Right lung (tissue), 5 donors: ENCODE results near the gene MEAK7. TPM values are rescaled to one million over a fixed set of nuclear protein-coding genes. Genes with fewer than 3 reads are reported as not detected.

Experiments used
- DNase-seq, 2 donors: peaks; one replicate each; pipeline ENCODE4 v3.0.0-alpha.2; 2013
- polyA plus RNA-seq, 5 donors: library from polyadenylated mRNA; unstranded; fragments of 120-200 nt; gene quantifications; one replicate each; pipeline versions ENCODE4 v1.2.1 to v1.2.3, GENCODE V29; 2013; ENCODE audit warnings: inconsistent platforms in 1 of 5, low replicate concordance in 1 of 5; ENCODE audit not compliant: insufficient read length in 5 of 5, insufficient read depth in 1 of 5

The MEAK7 gene
- polyA plus RNA-seq, 5 donors, result 17.2 to 22.5 (median 18.2) TPM

- DNase-seq, result no peak
Observed at GRCh38 chr16:84471316-84471715, 33.1 kb downstream of the MEAK7 start.

DNA sequence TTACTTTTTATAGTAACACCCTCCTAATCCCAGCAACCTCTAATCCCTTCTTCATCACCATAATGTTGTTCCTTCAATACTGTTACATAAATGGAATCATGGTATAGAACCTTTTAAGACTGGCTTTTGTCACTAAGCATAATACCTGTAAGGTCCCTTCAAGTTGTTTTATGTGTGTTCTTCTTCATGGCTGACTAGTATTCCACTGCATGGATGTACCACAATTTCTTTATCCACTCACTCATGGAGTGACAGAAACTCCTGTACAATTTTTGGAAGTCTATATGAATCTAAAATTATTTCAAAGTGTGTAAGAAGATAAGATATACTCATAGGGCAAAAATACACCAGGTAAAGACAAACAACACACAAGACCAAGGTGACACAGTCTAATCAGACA, 36.8 kb downstream of the MEAK7 start:
- no peak for DNase-seq

GRCh38 chr16:84467256-84467655, 37.2 kb downstream of the MEAK7 start:
- DNase-seq, result no peak

- DNase-seq, result no peak
Observed at GRCh38 chr16:84466692-84467091, 37.8 kb downstream of the MEAK7 start.

DNA sequence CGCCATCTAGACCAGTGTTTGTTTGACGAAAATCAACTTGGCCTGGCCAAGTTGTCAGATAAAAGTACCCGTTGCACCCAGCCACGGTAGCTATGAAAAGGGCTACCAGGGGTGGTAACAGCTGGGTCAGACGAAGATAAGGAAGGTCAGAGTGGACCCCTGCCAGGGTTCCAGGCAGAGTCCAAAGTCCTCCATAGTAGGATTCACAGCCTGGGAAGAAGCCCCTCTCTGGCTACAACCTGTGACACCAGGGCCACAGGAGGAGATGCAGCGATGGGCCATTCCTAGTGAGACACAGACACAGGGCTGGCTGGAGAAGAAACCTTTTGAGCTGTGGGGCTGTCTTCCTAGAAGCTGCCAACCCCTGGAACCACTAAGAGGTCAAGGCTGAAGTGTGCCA, 39.3 kb downstream of the MEAK7 start:
- no peak for DNase-seq

GRCh38 chr16:84464116-84464515, 40.3 kb downstream of the MEAK7 start:
- no peak for DNase-seq

DNA sequence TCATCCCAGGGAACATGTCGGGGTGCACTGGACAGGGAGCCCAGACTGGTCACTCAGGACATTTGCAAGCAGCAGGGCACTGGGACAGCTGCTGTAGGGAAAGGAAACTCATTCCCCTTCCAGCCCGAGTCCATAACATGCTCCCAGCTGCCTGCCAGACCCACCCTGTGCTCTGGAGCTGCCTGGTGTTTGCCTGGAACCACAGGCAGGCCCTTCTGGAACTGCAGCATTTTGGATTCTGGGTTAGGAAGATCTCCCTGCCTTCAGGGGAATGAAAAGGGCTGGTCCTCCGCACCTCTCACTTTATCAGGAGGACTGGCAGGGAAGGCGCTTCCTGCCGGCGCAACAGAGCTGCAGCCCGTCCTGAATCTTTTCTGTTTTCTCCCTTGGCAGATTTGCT, 41.2 kb downstream of the MEAK7 start:
- DNase-seq, result no peak

DNA sequence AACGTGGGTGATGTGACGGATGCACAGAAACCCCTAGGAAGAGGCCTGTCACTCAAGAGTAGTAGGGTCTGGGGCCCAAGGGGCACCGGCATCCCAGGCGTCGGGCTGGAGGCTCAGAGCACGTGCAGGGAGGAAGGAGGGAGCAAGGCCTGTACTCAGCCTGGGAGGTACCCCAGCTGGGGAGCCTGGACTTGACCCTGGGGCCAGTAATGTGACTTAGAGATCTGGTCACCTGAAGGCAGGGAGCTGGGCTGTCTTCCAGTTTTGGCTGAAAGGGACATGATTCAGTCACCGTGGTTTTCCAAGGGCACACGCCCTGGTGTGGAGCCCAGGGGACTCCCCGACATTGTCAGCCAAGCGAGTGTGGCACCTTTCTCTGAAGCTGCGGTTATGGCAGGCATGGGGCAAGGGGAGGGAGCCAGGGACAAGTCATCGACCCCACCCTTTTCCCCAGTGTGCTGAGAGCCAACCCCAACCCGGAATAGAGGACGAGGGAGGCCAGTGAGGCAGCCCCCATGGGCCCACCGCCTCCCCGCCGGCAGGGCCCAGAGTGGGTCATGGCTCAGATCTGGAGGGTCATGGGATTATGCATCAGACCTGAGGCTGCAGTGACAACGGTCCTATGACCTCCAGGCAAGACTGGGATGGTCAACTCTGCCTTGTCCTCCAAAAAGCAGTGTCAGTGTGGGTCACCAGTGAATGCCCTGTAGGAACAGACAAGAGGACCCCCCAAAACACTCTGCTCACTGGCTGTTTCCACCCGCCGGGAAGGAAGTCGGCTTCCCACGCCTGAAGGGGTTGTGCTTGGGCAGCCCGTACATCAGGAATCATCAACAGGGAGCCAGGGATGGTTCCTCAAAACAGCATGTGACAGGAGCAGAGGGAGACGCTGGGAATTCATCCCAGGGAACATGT, 41.9 kb downstream of the MEAK7 start:
- DNase-seq, result no peak

DNA sequence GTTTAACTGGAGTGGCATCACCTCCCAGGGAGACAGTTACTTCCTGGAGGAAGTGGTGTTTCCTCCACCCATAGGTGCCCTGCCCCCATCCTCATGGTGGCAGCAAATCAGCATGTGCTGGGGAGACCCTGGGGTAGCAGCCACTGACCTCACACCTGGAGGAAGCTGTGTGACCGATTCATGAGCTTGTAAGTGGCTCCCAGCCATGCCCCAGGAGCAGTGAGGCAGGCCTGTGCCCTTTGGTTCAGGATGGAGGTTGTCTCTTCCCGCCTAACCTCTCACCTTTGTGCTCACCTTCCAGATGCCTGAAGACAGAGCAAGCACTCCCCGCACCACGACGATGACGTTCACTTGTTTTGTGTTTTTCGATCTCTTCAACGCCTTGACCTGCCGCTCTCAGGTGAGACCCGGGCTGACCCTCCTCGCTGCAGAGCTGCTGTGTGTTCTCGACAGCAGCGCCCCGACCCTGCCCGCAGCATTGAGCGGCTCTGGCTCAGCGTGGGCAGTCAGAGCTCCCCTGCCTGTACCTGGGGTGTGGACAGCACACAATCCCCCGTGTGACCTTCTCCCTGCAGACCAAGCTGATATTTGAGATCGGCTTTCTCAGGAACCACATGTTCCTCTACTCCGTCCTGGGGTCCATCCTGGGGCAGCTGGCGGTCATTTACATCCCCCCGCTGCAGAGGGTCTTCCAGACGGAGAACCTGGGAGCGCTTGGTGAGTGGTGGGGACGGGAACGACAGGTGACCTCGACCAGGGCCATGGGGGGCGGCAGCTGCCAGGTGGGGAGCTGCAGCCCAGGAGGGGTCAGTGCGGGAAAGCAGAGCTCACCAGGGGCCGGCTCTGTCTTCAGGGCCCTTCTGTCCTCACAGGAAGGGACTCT, 42.8 kb downstream of the MEAK7 start:
- DNase-seq, result no peak

- DNase-seq, result no peak
Observed at GRCh38 chr16:84461029-84461412, 43.4 kb downstream of the MEAK7 start.

DNA sequence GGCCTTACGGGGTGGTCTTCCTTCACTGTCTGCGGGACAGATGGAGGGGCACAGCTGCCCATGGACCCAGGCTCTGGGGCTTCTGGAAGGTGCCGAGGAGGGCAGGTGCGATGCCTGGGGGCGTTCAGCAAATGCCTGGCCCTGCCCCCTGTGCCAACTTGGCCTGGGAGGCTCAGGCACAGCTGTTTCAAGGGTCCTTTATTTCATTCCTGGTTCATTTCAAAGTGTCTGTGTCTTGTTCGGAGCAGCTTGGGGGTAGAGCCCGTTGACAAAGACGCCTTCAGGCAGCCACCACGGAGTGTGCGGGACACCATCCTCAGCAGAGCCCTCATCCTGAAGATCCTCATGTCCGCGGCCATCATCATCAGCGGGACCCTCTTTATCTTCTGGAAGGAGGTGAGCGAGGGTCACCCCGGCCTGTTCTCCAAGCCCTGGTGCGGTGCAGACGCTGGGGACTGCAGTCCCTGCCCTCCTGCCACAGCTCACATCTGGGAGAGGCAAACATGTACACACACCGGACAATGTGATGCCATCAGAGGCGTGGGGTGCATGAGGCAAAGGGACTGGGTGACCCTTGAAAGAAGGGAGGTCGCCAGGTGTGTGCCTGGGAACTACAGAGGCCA, 43.9 kb downstream of the MEAK7 start:
- no peak for DNase-seq

GRCh38 chr16:84459941-84460405, 44.5 kb downstream of the MEAK7 start:
- DNase-seq, result no peak

DNA sequence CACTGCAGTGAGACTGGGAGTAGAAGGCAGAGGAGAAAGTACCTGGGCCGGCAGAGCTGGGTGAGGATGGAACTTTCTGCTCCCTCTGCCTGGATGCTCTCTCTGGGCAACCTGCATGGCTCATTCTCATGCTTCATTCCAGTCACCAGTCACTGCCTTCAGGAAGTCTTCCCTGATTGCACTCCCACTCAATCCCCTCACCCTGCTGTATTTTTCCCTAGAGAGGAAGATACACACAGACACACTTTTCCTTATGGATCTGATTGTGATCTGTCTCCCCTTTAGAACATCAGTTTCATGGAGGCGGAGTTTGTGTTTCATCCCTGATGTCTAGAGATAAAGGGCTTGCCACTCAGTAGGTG, 44.9 kb downstream of the MEAK7 start:
- DNase-seq, result no peak

- no peak for DNase-seq
Observed at GRCh38 chr16:84458606-84459532, 45.6 kb downstream of the MEAK7 start.

- DNase-seq, result no peak
Observed at GRCh38 chr16:84455031-84455430, 49.4 kb downstream of the MEAK7 start.

Other genes with a start within 250 kb of the MEAK7 start
- 10 to 100 TPM in 1 of 5 donors, 1 to 10 TPM in 4; 5.1 to 10.4 (median 6.9) TPM for gene WFDC1, start 209.8 kb downstream of the MEAK7 start, polyA plus RNA-seq
- gene ATP2C2, start 136.1 kb downstream of the MEAK7 start, polyA plus RNA-seq, result 10 to 100 TPM; 14.6 to 27.0 (median 16.4) TPM
- 100 to 1,000 TPM in 4 of 5 donors, 10 to 100 TPM in 1; 97.5 to 155 (median 115) TPM for gene COTL1, start 113.4 kb upstream of the MEAK7 start, polyA plus RNA-seq
- gene KLHL36, start 143.9 kb upstream of the MEAK7 start, polyA plus RNA-seq, result 10 to 100 TPM; 18.6 to 28.3 (median 24.9) TPM
- 10 to 100 TPM; 70.2 to 92.2 (median 88.6) TPM for gene USP10, start 195.3 kb upstream of the MEAK7 start, polyA plus RNA-seq